IMR-90 (cell line): Measurements from ENCODE around the gene SSR4. TPM values are rescaled to one million over a fixed set of nuclear protein-coding genes. Genes with fewer than 3 reads are reported as not detected.

Source experiments
- ATAC-seq: fragments of 200-7000 bp; cut with Tn5 transposase; 2 replicates; pipeline ENCODE4 v1.9.1; 2020; ENCODE audit warnings: low read depth, mild to moderate bottlenecking, moderate library complexity
- BruUV-seq: library from RNA; stranded (reverse); fragments of 400-500 nt; replicated peaks from 2 replicates; lab custom pipeline; 2021; lab: Mats Ljungman, UMichigan
- CTCF ChIA-PET: fragments of 300-600 bp; formaldehyde crosslinking; extraction: SDS; loops from one replicate; lab custom pipeline; 2021; ENCODE audit warnings: antibody characterized with exemption; lab: Yijun Ruan, JAX
- POLR2A ChIA-PET: fragments of 300-600 bp; sonication (Branson Sonifier 250); formaldehyde crosslinking; loops from one replicate; lab custom pipeline; 2022; ENCODE audit warnings: antibody characterized with exemption; ENCODE audit not compliant: unreplicated experiment; lab: Charles Lee
- DNase-seq: peaks from one replicate; pipeline ENCODE4 v3.0.0; 2013
- H2AFZ ChIP-seq: replicated peaks from 2 replicates; pipeline ENCODE3; 2013; ENCODE audit warnings: low read length, mild to moderate bottlenecking; ENCODE audit not compliant: poor library complexity
- H2AK5ac ChIP-seq: 2 replicates; pipeline ENCODE4 v1.6.1; 2013; ENCODE audit warnings: low read depth, low read length, inconsistent platforms
- H2AK9ac ChIP-seq: replicated peaks from 2 replicates; pipeline ENCODE3; 2013; ENCODE audit warnings: mild to moderate bottlenecking, low read depth, low read length, moderate library complexity; ENCODE audit not compliant: poor library complexity
- H2BK120ac ChIP-seq: 2 replicates; pipeline ENCODE4 v1.6.1; 2013; ENCODE audit warnings: low read depth, low read length, inconsistent platforms
- H2BK15ac ChIP-seq: 3 replicates; pipeline ENCODE4 v1.6.1; 2013; ENCODE audit warnings: low read depth, low read length, inconsistent platforms
- H2BK20ac ChIP-seq: 2 replicates; pipeline ENCODE4 v1.6.1; 2013; ENCODE audit warnings: low read depth, mild to moderate bottlenecking, inconsistent platforms, low read length, moderate library complexity
- H2BK5ac ChIP-seq: 2 replicates; pipeline ENCODE4 v1.6.1; 2013; ENCODE audit warnings: mild to moderate bottlenecking, low read depth, low read length, inconsistent platforms; ENCODE audit not compliant: poor library complexity, severe bottlenecking
- H3K14ac ChIP-seq: replicated peaks from 2 replicates; pipeline ENCODE4 v1.6.1; 2013; ENCODE audit warnings: low read depth, low read length, inconsistent platforms
- H3K18ac ChIP-seq: 2 replicates; pipeline ENCODE4 v1.6.1; 2013; ENCODE audit warnings: low read depth, low read length, control low read depth
- H3K23ac ChIP-seq: 2 replicates; pipeline ENCODE4 v1.6.1; 2013; ENCODE audit warnings: low read depth, low read length, inconsistent platforms
- H3K27ac ChIP-seq: 2 replicates; pipeline ENCODE4 v1.5.1; 2013; ENCODE audit warnings: mild to moderate bottlenecking, control low read depth, low read length; ENCODE audit not compliant: insufficient read depth
- H3K27me3 ChIP-seq: 2 replicates; pipeline ENCODE4 v1.6.1; 2013; ENCODE audit warnings: low read length; ENCODE audit not compliant: control insufficient read depth, insufficient read depth
- H3K36me3 ChIP-seq: 2 replicates; pipeline ENCODE4 v1.6.1; 2013; ENCODE audit warnings: low read length, mixed read lengths; ENCODE audit not compliant: control insufficient read depth, insufficient read depth
- H3K4ac ChIP-seq: 2 replicates; pipeline ENCODE4 v1.6.1; 2013; ENCODE audit warnings: low read depth, low read length, inconsistent platforms
- H3K4me1 ChIP-seq: 2 replicates; pipeline ENCODE4 v1.6.1; 2013; ENCODE audit warnings: low read length, mixed read lengths; ENCODE audit not compliant: control insufficient read depth, insufficient read depth
- H3K4me2 ChIP-seq: 2 replicates; pipeline ENCODE4 v1.6.1; 2013; ENCODE audit warnings: low read depth, mild to moderate bottlenecking, control low read depth, low read length, moderate library complexity
- H3K4me3 ChIP-seq: 2 replicates; pipeline ENCODE4 v1.5.1; 2013; ENCODE audit warnings: low read depth, mild to moderate bottlenecking, control low read depth, low read length, moderate library complexity; ENCODE audit not compliant: insufficient read depth
- H3K56ac ChIP-seq: 2 replicates; pipeline ENCODE4 v1.6.1; 2013; ENCODE audit warnings: low read length, inconsistent platforms; ENCODE audit not compliant: insufficient read depth; ENCODE audit errors: extremely low read depth
- H3K79me1 ChIP-seq, 2 experiments: 2 replicates each; pipeline ENCODE4 v1.6.1; 2013; ENCODE audit warnings: low read length in 2 of 2, inconsistent platforms in 1 of 2, low read depth in 1 of 2
- H3K9ac ChIP-seq: 2 replicates; pipeline ENCODE4 v1.6.1; 2013; ENCODE audit warnings: low read depth, low read length, control low read depth
- H3K9me1 ChIP-seq: 2 replicates; pipeline ENCODE4 v1.6.1; 2013; ENCODE audit warnings: low read length, inconsistent platforms; ENCODE audit not compliant: insufficient read depth
- H3K9me3 ChIP-seq: 2 replicates; pipeline ENCODE4 v1.6.1; 2013; ENCODE audit warnings: low read length; ENCODE audit not compliant: control insufficient read depth, insufficient read depth
- H4K20me1 ChIP-seq: 2 replicates; pipeline ENCODE4 v1.6.1; 2013; ENCODE audit warnings: low read length, inconsistent platforms; ENCODE audit not compliant: insufficient read depth
- H4K5ac ChIP-seq: 2 replicates; pipeline ENCODE4 v1.6.1; 2013; ENCODE audit warnings: mild to moderate bottlenecking, low read depth, low read length, control low read depth
- H4K8ac ChIP-seq, 2 experiments: 2 replicates each; pipeline ENCODE4 v1.6.1; 2013; ENCODE audit warnings: low read depth in 2 of 2, low read length in 2 of 2, control low read depth in 1 of 2, inconsistent platforms in 1 of 2
- H4K91ac ChIP-seq: 2 replicates; pipeline ENCODE4 v1.6.1; 2013; ENCODE audit warnings: low read depth, low read length, inconsistent platforms; ENCODE audit not compliant: insufficient read depth
- BHLHE40 ChIP-seq: fragments of 150-350 bp; IDR thresholded peaks from 2 replicates; pipeline ENCODE4 v1.6.1; 2016; ENCODE audit warnings: mild to moderate bottlenecking, low read depth, low read length
- CEBPB ChIP-seq: IDR thresholded peaks from 2 replicates; pipeline ENCODE4 v1.6.1; 2012; ENCODE audit warnings: low read depth, low read length, improper control_type of control experiment
- CHD1 ChIP-seq: IDR thresholded peaks from 2 replicates; pipeline ENCODE4 v1.6.1; 2012; ENCODE audit warnings: low read depth, low read length, improper control_type of control experiment
- CTCF ChIP-seq: conservative IDR thresholded peaks from 2 replicates; pipeline ENCODE4 v1.5.1; 2012; ENCODE audit warnings: mild to moderate bottlenecking, low read depth, low read length, improper control_type of control experiment
- ELK1 ChIP-seq: fragments of 150-350 bp; IDR thresholded peaks from 2 replicates; pipeline ENCODE4 v1.6.1; 2016; ENCODE audit warnings: low read depth, mild to moderate bottlenecking, low read length, moderate library complexity, borderline replicate concordance
- FOS ChIP-seq: fragments of 150-350 bp; IDR thresholded peaks from 2 replicates; pipeline ENCODE4 v1.6.1; 2016; ENCODE audit warnings: low read depth, low read length
- MAZ ChIP-seq: IDR thresholded peaks from 2 replicates; pipeline ENCODE4 v1.6.1; 2012; ENCODE audit warnings: low read depth, mild to moderate bottlenecking, low read length, improper control_type of control experiment, moderate library complexity, borderline replicate concordance
- MXI1 ChIP-seq: IDR thresholded peaks from 2 replicates; pipeline ENCODE4 v1.6.1; 2012; ENCODE audit warnings: low read depth, mild to moderate bottlenecking, low read length, moderate library complexity, borderline replicate concordance
- RAD21 ChIP-seq: IDR thresholded peaks from 2 replicates; pipeline ENCODE4 v1.6.1; 2012; ENCODE audit warnings: low read length, improper control_type of control experiment
- RCOR1 ChIP-seq: IDR thresholded peaks from 2 replicates; pipeline ENCODE4 v1.6.1; 2012; ENCODE audit warnings: mild to moderate bottlenecking, low read length, improper control_type of control experiment; ENCODE audit not compliant: insufficient replicate concordance
- RFX5 ChIP-seq: IDR thresholded peaks from 2 replicates; pipeline ENCODE4 v1.8.0; 2012; ENCODE audit warnings: low read depth, mild to moderate bottlenecking, low read length, moderate library complexity
- SMC3 ChIP-seq: fragments of 150-350 bp; IDR thresholded peaks from 2 replicates; pipeline ENCODE4 v1.6.1; 2016; ENCODE audit warnings: low read depth, mild to moderate bottlenecking, antibody characterized with exemption, low read length, moderate library complexity
- USF2 ChIP-seq: fragments of 150-350 bp; IDR thresholded peaks from 2 replicates; pipeline ENCODE4 v1.6.1; 2017; ENCODE audit warnings: mild to moderate bottlenecking, antibody characterized with exemption, low read length, low read depth
- WGBS, 2 experiments: methylation state at CpG; one replicate each; pipeline versions ENCODE4 v1.1.5 to v1.1.7; 2013; ENCODE audit warnings: missing lambda C conversion rate in 2 of 2; ENCODE audit not compliant: insufficient read length in 1 of 2; ENCODE audit errors: extremely low coverage in 2 of 2; 5-methylcytosine and 5-hydroxymethylcytosine counted together
- dilution Hi-C: fragments of 300-500 bp; cut with HindIII; formaldehyde crosslinking; loops from one replicate; pipeline ENCODE4 v1.14.3; 2018; ENCODE audit warnings: low sequenced_read_pairs; ENCODE audit not compliant: unreplicated experiment
- in situ Hi-C: fragments of 300-500 bp; cut with MboI; formaldehyde crosslinking; loops from 3 replicates; pipeline ENCODE4 v1.14.3; 2019; ENCODE audit warnings: low sequenced_read_pairs, inconsistent platforms, mixed read lengths
- intact Hi-C: fragments of 100-400 bp; cut with micrococcal nuclease; formaldehyde crosslinking; loops from 2 replicates; pipeline ENCODE4 v1.10.0; 2022
- polyA plus RNA-seq, 3 experiments: library from polyadenylated mRNA; depleted of rRNA; stranded (reverse); fragments of >200 nt; gene quantifications; 2 replicates each; pipeline ENCODE4 v1.2.3, GENCODE V29; 2012; ENCODE audit warnings: low replicate concordance in 1 of 3
- total RNA-seq: library from RNA; depleted of rRNA; stranded (reverse); fragments of >200 nt; gene quantifications from 2 replicates; pipeline ENCODE4 v1.2.3, GENCODE V29; 2012

SSR4 gene
- total and polyA plus RNA-seq, 2 of the 4 experiments (the other 2 are of a cell fraction) = 141 to 480 TPM

- TF ChIP-seq ELK1 (no peak), MAZ (no peak), RAD21 (no peak), BHLHE40 (no peak)
These were observed 37.1 kb downstream of the SSR4 start (continued) for GRCh38 chrX:153831429-153832150.

- BruUV-seq = no TSS peak
- Histone ChIP-seq H4K91ac (no peak overlapping the region), H3K4me3 (no peak overlapping the region), H4K20me1 (no peaks in the 10 kb centered on the region; the same call in 1 of the 2 replicates), H2AK5ac (no peak overlapping the region), H3K9me3 (peaks cover 19% of the 10 kb centered on the region; the same call in 1 of the 2 replicates), H3K23ac (no peak overlapping the region), H2BK15ac (no peak overlapping the region), H3K27me3 (peaks cover 45% of the 10 kb centered on the region), H3K18ac (no peak overlapping the region), H2AK9ac (no peak overlapping the region), H3K14ac (no peak overlapping the region), H3K27ac (no peak overlapping the region), H4K8ac (no peak overlapping the region), H3K4ac (no peak overlapping the region), H3K36me3 (no peaks in the 10 kb centered on the region), H3K4me1 (no peaks in the 10 kb centered on the region), H3K4me2 (no peak overlapping the region), H4K5ac (no peak overlapping the region), H3K9ac (no peak overlapping the region), H3K9me1 (no peaks in the 10 kb centered on the region), H3K79me1 (no peaks in the 10 kb centered on the region), H2AFZ (no peak overlapping the region), H2BK5ac (no peak overlapping the region), H3K56ac (no peak overlapping the region), H2BK20ac (no peak overlapping the region), H2BK120ac (no peak overlapping the region)
- intact Hi-C loops (no loop called here), in situ Hi-C loops (no loop called here), dilution Hi-C loops (no loop called here)
- CTCF ChIA-PET = no interaction called here
- POLR2A ChIA-PET = no interaction called here
- ATAC-seq = no peak
- DNase-seq = no peak
- WGBS, 2 experiments = 79% methylated on average over 4 of the region's 10 CpGs; no CpG with 5 or more reads in 1 of the 2 experiments
- TF ChIP-seq SMC3 (no peak), CEBPB (no peak), CTCF (no peak), FOS (no peak), USF2 (no peak), CHD1 (no peak), RFX5 (no peak), RCOR1 (no peak), BHLHE40 (no peak), MXI1 (no peak)
These were observed 38.3 kb downstream of the SSR4 start for GRCh38 chrX:153832728-153833127.
